HG03520 (cell line): ENCODE results near the gene PLXNA4.
"Not testable (repeated sequence)": the region's sequence is repeated elsewhere in the genome, so short reads cannot be mapped to it uniquely, and the experiment has no call there.

ENCODE experiments used
- ATAC-seq: cut with Tn5 transposase; IDR thresholded peaks from one replicate; pipeline ENCODE4 v1.9.1; 2021; ENCODE audit warnings: mild to moderate bottlenecking, moderate library complexity; ENCODE audit not compliant: unreplicated experiment

Gene PLXNA4

GRCh38 chr7:132397070-132397469 lies 179.2 kb downstream of the PLXNA4 start:
- ATAC-seq = no peak

GRCh38 chr7:132395361-132395760 lies 180.9 kb downstream of the PLXNA4 start:
- no peak for ATAC-seq

GRCh38 chr7:132394283-132395198 lies 181.7 kb downstream of the PLXNA4 start:
- ATAC-seq = no peak

GRCh38 chr7:132393789-132394261 lies 182.4 kb downstream of the PLXNA4 start:
- no peak for ATAC-seq

GRCh38 chr7:132392713-132393112 lies 183.6 kb downstream of the PLXNA4 start:
- no peak for ATAC-seq

GRCh38 chr7:132390705-132391104 lies 185.6 kb downstream of the PLXNA4 start:
- no peak for ATAC-seq

GRCh38 chr7:132390049-132390448 lies 186.2 kb downstream of the PLXNA4 start:
- ATAC-seq = not testable (repeated sequence)

- no peak for ATAC-seq
Measured at GRCh38 chr7:132388688-132389087, 187.6 kb downstream of the PLXNA4 start.

- ATAC-seq = no peak
Measured at GRCh38 chr7:132387596-132387995, 188.7 kb downstream of the PLXNA4 start.

- ATAC-seq = no peak
Measured at GRCh38 chr7:132386201-132386681, 190.0 kb downstream of the PLXNA4 start.

GRCh38 chr7:132383962-132384361 lies 192.3 kb downstream of the PLXNA4 start:
- no peak for ATAC-seq

- no peak for ATAC-seq
Measured at GRCh38 chr7:132381742-132382472, 194.4 kb downstream of the PLXNA4 start.

GRCh38 chr7:132380059-132380458 lies 196.2 kb downstream of the PLXNA4 start:
- ATAC-seq = no peak

GRCh38 chr7:132379292-132379691 lies 197.0 kb downstream of the PLXNA4 start:
- no peak for ATAC-seq

GRCh38 chr7:132377703-132378584 lies 198.3 kb downstream of the PLXNA4 start:
- ATAC-seq = no peak

- ATAC-seq = no peak
Measured at GRCh38 chr7:132377015-132377414, 199.3 kb downstream of the PLXNA4 start.

- no peak for ATAC-seq
Measured at GRCh38 chr7:132376361-132377013, 199.8 kb downstream of the PLXNA4 start.

- ATAC-seq = no peak
Measured at GRCh38 chr7:132373879-132374278, 202.4 kb downstream of the PLXNA4 start.

GRCh38 chr7:132373041-132373440 lies 203.2 kb downstream of the PLXNA4 start:
- ATAC-seq = no peak

GRCh38 chr7:132371948-132372347 lies 204.3 kb downstream of the PLXNA4 start:
- ATAC-seq = no peak
